ENCODE results near the gene BICDL1.

- TF ChIP-seq EZH2phosphoT487 (IDR thresholded peaks at IDR 0.05; ENCODE audit: insufficient read depth, low read depth) (no peak), EZH2 (IDR thresholded peaks at IDR 0.05; ENCODE audit: insufficient read depth, poor library complexity, severe bottlenecking) (no peak)
Measured at GRCh38 chr12:120142231-120142877, 153.3 kb downstream of the BICDL1 start.

Measured in GM23248 (cell line).